Heart left ventricle (tissue), 13 donors: ENCODE measurements around the gene ARAP3.

Experiments used
- POLR2A ChIP-seq, 2 donors: fragments of 450-650 bp; IDR thresholded peaks; one replicate each; pipeline ENCODE4 v1.6.1; 2017; ENCODE audit warnings: antibody characterized with exemption in 2 of 2, mild to moderate bottlenecking in 2 of 2, moderate library complexity in 2 of 2
- TF ChIP-seq, protein P1 (sequence below), 12 donors: fragments of 200-600 bp; sonication (generic) in 4 of 12; IDR thresholded peaks; one replicate each; pipeline versions ENCODE4 v1.5.0 to v1.8.0; 2018 to 2022; ENCODE audit warnings: antibody characterized with exemption in 12 of 12, mild to moderate bottlenecking in 5 of 12
- donor health status: ischemic (EF 13 %, LVEDD 7.1; RV severe dilation, severe dysfunction).
- donor health status: DM: no; HTN: yes; CAD: no.
- donor health status: DM: no; HTN: no; CAD: no.
- donor health status: ischemic (EF 25% LVEDD 6.9; RV normal size, moderate dysfunction).
- donor health status: ischemic (EF 25% LVEDD 5.7; RV mildly dilated, moderate dysfunction).
- donor health status: ischemic (EF 35%, LVEDD 5.7; RV mildly dilated, moderate dysfunction).
- donor health status: nonischemic (EF 11% LVEDD 7.7; RV severe dilation, severe dysfunction).
- donor health status: DM: yes; HTN: yes; CAD: no.
- donor health status: PGD.
- donor health status: ischemic (EF 29% LVEDD 5.4; RV normal size, mild dysfunction).
- donor health status: nonischemic (EF 23%, LVEDD 6.1; RV moderate dilation, normal function).

DNA sequence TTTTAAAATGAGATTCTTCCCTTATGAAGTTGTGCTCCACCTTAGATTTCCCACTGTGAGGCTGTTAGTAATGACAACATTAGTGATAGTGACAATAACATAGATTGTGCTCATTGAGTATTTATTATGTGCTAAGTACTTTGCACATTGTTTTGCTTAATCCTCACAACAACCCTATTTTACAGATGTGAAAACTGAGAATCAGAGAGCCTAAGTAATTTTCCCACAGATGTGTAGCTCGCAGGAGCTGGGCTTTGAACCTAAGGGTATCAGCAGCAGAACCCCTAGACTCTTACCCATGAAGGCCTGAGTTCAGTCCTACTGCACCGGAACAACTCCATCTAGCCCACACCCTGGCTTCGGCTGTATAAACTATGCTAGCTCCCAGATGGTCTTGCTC, 15.6 kb upstream of the ARAP3 start:
- TF ChIP-seq, protein P1, sequence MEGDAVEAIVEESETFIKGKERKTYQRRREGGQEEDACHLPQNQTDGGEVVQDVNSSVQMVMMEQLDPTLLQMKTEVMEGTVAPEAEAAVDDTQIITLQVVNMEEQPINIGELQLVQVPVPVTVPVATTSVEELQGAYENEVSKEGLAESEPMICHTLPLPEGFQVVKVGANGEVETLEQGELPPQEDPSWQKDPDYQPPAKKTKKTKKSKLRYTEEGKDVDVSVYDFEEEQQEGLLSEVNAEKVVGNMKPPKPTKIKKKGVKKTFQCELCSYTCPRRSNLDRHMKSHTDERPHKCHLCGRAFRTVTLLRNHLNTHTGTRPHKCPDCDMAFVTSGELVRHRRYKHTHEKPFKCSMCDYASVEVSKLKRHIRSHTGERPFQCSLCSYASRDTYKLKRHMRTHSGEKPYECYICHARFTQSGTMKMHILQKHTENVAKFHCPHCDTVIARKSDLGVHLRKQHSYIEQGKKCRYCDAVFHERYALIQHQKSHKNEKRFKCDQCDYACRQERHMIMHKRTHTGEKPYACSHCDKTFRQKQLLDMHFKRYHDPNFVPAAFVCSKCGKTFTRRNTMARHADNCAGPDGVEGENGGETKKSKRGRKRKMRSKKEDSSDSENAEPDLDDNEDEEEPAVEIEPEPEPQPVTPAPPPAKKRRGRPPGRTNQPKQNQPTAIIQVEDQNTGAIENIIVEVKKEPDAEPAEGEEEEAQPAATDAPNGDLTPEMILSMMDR (IDR thresholded peaks at IDR 0.05) = no peak
- TF ChIP-seq POLR2A (IDR thresholded peaks at IDR 0.05) = no peak
